Activated CD4-positive, alpha-beta T cell treated with anti-CD3 and anti-CD28 coated beads, Interleukin-10, Interleukin-2, amounts not matched to agents 100 ng/mL and 50 ng/mL, durations not matched to agents 16 hours and 8 hours (primary cell): ENCODE results near the gene SPDYE2.
"Not testable (repeated sequence)": the region's sequence is repeated elsewhere in the genome, so short reads cannot be mapped to it uniquely, and the experiment has no call there.

Source experiments
- DNase-seq: peaks from one replicate; pipeline ENCODE4 v3.0.0-alpha.2; 2020

SPDYE2 gene, protein sequence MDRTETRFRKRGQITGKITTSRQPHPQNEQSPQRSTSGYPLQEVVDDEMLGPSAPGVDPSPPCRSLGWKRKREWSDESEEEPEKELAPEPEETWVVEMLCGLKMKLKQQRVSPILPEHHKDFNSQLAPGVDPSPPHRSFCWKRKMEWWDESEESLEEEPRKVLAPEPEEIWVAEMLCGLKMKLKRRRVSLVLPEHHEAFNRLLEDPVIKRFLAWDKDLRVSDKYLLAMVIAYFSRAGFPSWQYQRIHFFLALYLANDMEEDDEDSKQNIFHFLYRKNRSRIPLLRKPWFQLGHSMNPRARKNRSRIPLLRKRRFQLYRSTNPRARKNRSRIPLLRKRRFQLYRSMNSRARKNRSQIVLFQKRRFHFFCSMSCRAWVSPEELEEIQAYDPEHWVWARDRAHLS

DNA sequence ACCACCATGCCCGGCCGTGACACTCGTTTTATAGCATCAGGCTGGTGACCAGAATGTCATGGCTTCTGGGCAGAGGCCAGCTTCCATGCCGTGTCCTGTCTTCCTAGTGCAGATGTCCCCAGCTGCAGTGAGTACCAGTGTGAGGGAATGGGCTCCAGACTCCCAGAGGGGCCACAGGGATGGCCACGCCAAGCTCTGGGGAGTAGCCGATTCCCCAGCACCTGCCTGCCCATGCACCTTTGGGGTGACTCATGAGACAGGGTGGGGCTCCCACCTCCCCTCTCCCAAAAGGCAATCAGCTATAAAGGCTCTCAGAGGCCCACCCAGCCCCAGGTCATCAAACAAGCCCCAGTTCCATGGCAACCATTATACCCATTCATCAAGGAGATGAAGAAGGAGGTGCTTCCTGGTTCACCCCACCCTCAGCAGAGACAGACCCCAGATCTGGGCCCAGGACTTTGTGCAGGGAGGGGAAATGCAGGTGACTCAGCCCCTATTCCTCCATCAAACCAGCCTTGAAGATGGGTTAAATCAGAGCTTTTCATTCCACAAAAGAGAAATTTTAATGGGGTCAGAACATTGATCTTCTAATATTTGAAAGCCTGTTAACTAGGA lies at the start of gene SPDYE2:
SPDYE2 (plus strand) TSS at position 419 of the 615 bp plus-strand sequence. CDS start 2,030 bp downstream, outside the sequence.
- DNase-seq, result not testable (repeated sequence)

DNA sequence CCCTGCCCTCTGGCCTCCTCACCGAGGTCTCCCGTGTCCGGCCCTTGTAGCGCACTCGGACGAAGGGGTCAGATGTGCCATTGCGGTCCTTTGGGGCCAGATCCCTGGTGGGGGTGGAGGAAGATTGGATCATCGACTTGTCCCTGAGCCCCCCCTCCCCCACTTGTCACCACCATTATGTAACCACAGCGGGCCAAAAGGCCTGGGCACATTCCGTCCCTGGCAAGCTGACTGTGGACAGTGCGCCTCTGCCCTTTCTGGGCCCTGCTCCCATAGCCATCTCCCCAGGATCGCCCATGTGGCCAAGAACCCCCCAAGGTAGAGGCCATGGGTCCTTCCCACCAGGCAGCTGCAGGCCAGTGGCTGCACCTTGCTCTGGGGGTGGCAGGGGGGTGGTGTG lies 47.9 kb upstream of the SPDYE2 start:
- DNase-seq, result not testable (repeated sequence)

DNA sequence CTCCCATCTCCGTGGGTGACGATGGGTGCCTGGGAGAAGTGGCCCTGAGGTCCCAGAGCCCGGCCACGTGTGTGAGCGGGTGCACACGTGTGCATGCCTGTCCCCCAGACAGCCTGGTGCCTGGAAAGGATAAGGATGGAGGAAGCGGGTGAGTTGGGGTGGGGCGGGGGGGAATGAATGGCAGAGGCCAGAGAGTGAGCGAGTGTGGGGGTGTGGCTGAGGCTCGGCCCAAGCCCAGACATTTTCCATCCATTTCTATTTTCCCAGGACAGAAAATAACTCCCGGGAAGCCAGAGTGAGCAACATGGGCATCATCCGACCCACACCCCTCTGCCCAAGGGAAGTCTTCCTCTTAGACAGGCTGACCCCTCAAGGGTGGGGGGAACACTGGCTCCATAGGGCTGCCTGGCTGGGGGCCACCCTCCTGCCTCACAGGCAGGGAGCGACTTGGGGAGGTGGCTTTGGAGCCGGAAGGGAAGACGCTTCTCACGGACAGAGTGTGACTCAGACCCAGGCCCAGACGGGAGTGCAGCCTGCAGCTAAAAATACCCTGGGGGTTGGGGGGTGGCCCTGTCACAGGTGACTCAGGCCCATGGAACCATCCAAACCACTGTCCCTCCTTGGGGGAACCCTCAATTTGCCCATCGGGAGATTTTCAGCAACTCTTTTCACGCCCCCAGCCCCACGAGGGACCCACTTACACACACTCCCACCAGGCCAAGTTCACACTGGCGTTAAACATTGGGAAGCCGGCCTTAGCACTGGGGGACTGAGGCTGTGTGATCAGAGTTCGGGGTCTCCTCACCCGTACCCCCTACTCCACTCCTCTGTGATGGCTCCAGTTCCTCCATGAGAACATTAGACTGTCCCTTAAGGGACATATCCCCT lies 45.5 kb upstream of the SPDYE2 start:
- not testable (repeated sequence) for DNase-seq

DNA sequence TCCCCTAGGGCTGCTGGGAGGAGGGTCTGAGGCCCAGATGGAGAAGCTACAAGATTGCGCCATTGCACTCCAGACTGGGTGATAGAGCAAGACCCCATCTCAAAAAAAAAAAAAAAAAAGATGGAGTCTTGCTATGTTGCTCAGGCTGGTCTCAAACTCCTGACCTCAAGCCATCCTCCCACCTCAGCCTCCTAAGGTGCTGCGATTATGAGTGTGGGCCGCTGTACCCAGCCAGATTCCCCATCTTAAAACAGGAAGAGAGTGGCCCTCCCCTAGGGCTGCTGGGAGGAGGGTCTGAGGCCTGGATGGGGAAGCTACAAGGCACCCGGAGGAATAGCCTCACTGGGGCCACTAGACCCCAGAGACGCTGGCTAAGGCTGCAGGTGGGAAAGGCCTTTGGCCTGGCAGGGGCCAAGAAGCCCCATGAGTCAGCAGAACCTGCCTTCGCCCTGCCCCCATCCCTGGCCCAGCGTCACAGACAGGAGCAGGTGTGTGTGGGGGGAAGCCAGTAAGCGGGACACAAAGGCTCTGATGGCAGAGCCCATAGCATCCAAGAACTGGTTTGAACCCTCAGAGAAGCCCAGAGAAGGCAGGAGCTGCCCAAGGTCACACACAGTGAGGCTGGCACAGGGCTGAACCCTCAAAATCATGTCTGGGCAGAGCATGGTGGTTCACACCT lies 43.5 kb upstream of the SPDYE2 start:
- not testable (repeated sequence) for DNase-seq

DNA sequence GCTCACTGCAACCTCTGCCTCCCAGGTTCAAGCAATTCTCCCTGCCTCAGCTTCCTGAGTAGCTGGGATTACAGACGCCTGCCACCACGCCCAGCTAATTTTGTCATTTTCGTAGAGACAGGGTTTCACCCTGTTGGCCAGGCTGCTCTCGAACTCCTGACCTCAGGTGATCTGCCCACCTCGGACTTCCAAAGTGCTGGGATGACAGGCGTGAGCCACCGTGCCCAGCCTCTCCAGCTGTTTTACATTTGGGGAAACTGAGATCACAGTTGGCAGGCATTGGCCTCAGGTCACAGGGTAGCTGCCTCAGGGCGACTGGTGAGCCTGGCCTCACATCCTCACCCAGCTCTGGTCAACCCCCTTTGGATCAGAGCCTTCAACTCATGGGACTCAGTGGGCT lies 40.5 kb upstream of the SPDYE2 start:
- not testable (repeated sequence) for DNase-seq

DNA sequence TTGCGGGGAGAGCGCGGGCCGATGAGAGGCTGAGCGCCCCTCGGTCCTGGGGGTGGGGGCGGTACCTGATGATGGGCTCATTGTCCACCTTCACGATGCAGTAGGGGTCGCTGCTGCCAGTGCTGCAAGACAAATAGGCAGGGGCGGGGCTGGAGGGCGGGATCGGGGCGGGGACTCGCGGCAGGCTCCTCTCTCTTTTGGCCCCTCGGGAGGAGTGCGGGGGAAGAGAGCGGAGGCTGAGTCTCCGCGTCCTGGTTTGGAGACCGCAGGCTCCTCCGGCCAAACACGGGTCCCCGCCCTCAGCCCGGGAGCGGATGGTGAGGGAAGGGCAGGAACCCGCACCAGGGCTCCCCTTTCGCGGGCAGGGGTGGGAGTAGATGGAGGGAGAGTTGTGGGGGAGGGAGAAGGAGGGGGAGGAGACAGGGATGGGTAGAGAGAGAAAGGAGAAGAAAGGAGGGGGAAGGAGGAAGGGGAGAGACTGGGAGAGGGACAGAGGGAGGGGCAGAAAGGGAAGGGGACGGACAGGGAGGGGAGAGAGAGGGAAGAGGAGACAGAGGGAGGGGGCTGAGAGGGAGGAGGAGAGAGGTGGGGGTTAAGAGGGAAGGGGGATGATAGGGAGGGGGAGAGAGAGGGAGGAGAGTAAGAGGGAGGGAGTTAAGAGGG lies 39.0 kb upstream of the SPDYE2 start:
- not testable (repeated sequence) for DNase-seq

DNA sequence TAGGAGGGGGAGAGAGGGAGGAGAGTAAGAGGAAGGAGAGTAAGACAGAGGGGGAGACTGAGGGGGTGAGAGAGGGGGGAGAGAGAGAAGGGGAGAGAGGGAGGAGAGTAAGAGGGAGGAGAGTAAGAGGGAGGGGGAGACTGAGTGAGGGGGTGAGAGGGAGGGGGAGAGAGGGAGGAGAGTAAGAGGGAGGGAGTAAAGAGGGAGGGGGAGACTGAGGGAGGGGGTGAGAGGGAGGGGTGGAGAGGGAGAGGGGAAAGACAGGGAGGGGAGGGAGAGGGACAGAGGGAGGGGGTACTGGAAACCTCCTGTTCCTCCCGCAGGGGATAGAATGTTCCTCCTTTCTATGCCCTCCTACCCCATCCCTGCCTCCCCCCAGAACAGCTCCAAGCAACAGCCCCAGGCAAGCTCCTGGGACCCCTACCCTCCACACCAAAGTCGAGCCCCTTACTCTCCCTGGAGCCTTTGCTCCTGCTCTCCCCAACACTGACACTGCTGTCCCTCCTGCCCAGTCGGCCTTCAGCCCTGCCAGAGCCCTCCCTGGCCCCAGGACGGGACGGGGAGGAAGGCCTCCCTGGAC lies 38.3 kb upstream of the SPDYE2 start:
- DNase-seq, result not testable (repeated sequence)

DNA sequence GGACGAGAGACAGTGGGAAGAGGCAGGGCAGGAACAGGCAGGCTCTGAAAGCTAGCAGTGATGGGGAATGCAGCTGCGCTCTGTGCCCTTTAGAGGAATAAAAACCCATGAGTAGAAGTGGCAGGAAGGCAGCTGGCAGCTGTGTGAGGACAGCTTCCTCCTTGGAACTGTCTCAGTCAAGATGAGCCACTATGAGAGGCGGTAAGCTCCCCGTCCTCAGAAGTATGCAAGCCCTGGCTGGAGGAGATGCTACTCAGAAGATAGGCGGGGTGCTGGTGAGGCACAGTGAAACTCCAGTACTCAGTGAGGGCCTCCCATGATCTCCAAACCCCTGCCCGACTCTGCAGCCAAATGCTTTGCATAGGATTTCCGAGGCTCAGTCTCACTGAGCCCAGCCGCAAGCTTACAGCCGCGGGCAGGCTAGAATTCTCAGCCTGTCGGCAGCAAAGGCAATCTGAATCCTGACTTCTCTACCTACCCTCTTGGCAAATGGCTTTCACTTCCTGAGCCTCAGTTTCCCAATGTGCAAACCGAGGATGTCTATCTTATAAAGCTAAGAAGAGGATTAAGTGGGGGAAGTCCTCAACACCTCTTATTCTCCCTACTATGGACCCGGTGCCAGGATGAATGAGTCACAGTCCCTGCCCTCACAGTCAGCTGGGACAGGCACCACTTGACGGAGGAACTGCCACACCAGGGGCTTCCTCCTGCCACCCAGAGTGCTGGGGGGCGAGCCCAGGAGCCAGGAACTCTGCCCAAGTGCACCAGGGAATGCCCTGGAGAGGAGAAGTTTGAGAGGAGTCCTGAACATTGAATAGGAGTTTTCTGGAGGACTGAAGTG lies 35.9 kb upstream of the SPDYE2 start:
- not testable (repeated sequence) for DNase-seq

DNA sequence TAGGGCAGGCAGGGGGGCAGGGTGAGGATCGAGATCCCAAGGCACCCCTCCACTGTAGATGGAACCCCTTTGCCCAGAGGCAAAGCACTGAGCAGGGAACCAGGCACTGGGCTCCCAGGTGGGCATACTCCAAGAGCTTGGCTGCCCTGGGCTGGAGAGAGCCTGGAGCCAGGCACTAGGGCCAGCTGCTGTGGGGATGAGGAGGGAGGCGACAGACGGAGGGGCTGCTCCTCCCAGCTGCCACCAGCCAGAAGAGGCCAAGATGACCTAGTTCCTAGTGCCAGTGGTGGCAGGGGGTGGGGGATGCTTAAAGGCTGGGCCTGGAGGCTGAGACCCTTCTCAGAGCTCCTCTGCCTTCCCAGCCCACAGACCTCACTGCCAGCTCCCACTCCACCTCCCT lies 35.1 kb upstream of the SPDYE2 start:
- DNase-seq, result not testable (repeated sequence)

DNA sequence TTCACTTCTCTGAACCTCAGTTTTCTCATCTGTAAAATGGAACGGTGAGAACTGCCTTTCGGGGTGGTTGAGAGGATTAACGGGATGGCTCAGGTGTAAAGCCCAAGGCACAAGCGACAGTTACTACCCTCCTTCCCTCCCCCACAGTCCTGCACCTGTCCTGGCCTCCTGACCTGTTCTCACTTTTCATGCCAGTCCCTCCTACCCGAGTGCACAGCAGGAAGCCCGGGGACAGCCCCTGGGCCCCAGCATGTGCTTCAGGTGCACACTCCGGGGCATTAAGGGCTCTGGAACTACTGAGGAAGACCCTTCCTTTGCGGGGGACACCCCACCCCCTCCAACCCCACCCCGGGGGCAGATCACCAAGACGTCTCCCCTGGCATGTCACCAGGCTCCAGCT lies 34.1 kb upstream of the SPDYE2 start:
- not testable (repeated sequence) for DNase-seq

DNA sequence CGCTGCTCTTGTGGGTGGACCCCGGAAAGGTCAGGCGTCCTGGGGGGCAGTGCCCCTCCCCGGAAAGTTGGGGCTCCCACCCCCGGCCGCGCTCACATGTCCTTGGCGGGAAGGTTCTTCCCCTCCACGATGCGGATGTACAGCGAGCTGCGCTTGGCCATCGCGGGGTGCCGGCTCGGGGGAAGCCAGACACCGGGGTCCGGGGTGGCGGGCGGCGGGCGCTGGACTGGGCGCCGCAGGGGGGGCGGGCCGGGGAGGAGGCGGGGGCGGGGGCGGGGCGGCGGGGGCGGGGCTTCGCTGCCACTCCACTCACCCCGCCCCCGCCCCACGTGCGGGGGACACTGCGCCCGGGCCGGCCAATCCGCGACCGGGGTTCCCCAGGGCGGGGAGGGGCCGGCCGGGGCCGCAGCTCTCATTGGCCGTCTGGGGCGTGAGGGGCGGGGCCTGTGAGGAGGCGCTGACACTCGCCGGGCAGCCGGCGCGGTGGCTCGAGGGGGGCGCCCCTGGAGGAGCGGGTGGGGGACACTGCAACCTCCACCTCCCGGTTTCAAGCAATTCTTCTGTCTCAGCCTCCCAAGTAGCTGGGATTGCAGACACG lies 33.4 kb upstream of the SPDYE2 start, which contains the start of gene RASA4B:
RASA4B (minus strand) TSS at position 228 of the 598 bp plus-strand sequence; CDS start at position 161, 67 bp downstream.
- DNase-seq, result not testable (repeated sequence)

DNA sequence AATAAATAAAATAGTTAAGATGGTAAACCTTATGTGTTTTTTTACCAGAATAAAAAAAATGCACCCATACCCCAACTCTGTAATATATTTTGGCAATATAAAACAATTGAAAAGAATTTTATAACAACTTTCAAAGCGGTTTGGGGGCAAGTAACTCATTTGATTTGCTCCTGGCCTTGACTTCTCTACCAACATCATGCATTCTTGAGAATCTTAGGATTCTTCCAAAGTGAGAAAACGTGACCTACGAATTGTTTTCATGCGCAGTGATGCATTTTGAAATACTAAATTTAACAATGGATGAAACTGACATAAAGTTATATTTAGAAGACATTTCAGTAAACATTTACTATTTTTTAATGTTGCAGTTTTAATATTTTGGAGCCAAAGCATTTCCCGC lies 30.2 kb upstream of the SPDYE2 start:
- not testable (repeated sequence) for DNase-seq

DNA sequence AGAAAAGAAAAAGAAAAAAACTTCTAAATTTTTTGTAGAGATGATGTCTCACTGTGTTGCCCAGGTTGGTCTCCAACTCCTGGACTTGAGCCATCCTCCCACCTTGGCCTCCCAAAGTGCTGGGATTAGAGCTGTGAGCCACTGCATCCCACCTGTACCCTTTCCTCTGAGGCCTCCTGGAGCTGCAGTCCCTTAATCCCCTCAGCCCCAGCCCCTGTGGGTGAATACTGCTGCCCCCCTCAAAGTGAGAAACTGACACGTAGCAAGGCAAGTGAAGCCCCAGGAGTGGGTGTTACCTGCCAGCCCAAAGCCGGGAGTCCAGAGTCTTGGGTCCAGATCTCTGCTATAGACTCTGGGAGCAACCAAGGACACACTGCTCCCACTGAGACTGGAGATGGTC lies 26.2 kb upstream of the SPDYE2 start:
- DNase-seq, result not testable (repeated sequence)

DNA sequence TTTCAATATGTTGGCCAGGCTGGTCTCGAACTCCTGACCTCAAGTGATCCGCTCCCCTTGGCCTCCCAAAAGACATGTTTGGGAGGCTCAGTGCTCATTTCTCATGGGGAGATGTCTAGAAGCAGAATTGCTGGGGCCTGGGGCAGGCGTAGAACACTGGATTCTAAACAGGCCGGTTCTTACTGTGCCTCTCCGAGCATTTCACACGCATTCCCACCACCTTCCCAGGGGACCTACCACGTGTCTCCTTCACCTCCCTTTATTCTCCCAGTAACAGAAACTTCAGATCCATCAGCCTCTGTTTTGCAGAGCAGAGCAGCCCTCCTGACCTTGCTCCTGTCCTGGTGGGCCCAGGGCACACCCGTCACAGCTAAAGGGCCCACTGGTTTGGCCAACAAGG lies 23.8 kb upstream of the SPDYE2 start:
- not testable (repeated sequence) for DNase-seq

DNA sequence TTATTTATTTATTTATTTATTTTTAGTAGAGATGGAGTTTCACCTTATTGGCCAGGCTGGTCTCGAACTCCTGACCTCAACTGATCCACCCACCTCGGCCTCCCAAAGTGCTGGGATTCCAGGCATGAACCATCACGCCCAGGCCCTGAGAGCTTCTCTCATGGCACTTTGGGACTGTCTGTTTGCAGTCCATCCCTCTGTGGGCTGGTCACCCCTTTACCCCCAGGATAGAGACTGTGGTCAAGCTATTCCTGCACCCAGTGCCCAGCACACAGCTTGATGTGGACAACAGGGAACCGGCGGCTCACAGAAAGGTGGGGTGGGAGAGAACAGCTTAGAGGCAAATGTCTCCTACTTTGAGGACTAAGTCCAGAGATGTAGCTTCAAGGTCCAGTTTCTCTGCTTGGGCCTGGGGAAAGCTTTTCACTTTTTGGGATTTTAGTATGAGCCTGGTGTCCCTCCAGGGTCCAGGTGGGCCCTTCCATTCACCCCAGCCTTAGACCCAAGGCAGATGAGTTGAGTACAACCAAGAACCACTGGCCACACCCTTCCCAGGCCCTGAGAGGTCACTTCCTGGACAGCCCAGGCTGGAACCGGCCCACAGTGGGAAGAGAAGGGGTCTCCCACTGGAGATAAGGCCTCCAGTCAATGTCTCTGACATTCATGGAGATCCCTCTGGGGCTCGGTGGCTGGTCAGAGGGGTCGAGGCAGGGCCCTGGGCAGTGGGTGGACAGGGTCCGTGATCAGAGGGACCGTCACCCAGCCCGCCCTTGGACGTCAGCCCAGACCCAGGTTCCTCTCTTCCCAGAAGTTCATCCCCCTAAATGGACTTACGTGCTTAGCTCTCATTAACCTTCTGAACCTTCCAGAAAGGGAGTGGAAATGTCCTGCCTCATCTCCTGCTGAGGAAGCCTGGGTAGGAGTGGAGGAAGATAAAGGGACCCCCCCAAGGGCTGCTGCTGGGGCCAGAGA lies 22.9 kb upstream of the SPDYE2 start:
- not testable (repeated sequence) for DNase-seq

DNA sequence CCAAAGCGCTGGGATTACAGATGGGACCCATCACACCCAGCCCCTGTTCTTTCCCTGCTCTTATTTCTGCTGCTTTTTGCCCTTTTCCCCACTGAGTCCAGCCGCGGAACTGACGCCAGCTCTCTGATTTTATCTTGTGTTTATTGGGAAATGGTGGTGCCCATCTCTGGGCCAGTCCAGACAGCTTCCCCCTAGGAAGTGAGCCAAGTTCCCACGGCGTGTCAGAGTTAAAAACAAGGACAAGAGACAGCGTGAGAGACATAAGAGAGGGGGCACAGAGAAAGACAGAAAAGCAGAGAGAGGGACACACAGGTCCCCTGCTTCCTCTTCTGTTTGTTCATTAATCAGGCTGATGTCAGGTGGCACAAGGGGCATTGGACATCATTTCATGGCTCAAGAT lies 19.4 kb upstream of the SPDYE2 start:
- DNase-seq, result not testable (repeated sequence)

DNA sequence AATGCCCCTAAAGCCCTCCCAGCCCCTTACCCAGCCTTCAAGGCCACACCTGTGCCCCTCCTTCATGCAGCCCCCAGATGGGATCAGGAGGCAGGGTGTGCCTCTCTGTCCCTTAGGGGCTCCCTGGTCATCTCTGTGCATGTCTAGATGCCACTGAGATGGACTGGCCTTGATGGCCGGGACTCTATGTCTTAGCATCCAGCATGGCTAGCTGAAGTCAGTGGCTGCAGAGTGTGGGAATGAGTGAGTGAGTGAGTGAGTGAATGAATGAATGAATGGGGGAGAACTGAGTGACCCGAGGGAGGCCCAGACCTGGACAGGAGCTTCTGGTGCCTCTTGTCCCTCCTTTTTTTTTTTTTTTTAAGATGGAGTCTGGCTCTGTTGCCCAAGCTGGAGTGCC lies 18.9 kb upstream of the SPDYE2 start:
- DNase-seq, result not testable (repeated sequence)

DNA sequence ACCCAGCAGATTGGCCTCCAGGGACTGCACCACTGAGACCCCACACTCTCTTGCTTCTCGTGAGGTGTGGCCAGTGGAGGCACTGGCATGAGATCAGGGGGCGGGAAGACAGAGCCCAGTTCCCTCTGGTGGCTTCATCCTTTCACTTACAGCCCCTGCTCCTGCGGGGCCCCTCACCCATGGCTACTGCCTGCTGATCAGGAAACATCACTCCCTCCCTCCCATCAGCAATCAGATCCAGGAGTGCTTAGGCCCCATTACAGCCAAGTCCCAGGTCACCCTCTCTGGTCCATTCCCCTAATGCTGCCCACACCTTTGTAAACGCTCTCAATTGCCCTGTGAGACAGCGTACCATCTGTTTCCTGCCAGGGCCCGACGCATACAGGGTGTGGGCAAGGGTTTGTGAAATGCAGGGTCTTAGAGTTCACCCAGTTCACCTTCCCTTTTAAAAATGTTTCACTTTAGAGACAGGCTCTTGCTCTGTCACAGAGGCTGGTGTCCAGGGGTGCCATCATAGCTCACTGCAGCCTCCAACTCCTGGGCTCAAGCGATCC lies 15.9 kb upstream of the SPDYE2 start:
- not testable (repeated sequence) for DNase-seq
